NCI-H146 (cell line): ENCODE measurements around the gene COPS6.

Experiments used
- DNase-seq: peaks from one replicate; lab custom pipeline; 2025; lab: John Stamatoyannopoulos, UW

The COPS6 gene

GRCh38 chr7:100126931-100127865 is 38.4 kb downstream of the COPS6 start, which contains the start of gene MBLAC1:
MBLAC1 (plus strand) TSS chr7:100126967; CDS start chr7:100127396, 429 bp downstream.
- DNase-seq = peak; percentile 91

DNA sequence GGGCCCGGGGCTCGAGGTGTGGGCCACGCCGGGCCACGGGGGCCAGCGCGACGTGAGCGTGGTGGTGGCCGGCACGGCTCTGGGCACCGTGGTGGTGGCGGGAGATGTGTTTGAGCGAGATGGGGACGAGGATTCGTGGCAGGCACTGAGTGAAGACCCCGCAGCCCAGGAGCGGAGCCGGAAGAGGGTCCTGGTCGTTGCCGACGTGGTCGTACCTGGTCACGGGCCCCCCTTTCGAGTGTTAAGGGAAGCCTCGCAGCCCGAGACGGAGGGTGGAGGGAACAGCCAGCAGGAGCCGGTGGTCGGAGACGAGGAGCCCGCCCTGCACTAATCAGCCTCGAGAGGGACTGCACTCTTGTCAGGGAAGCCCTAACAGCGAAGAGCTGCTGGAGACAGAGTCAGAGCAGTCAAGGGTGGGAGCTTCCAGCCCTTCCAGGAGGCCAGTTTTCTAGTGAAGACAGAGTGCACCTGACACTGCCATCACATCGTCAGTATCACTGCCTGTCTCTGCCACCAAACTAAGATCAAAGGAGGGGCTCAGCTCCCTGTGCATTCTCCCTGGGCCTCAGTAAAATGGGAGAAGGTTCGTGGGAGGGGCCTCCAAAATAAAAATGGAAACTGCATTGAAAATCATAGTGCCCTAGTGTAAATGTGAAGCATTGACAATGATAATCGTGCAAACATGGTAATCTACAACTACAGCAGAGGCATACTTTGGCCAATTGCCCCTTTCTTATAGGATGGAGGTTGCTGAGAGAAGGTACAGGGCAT is 39.3 kb downstream of the COPS6 start:
- peak; percentile 31 for DNase-seq

- no peak for DNase-seq
Observed at GRCh38 chr7:100128637-100128963, 39.8 kb downstream of the COPS6 start.

- peak; percentile 77 for DNase-seq
Observed at GRCh38 chr7:100130220-100130607, 41.4 kb downstream of the COPS6 start.

- peak; percentile 75 for DNase-seq
Observed at GRCh38 chr7:100130608-100131453, 42.1 kb downstream of the COPS6 start.

DNA sequence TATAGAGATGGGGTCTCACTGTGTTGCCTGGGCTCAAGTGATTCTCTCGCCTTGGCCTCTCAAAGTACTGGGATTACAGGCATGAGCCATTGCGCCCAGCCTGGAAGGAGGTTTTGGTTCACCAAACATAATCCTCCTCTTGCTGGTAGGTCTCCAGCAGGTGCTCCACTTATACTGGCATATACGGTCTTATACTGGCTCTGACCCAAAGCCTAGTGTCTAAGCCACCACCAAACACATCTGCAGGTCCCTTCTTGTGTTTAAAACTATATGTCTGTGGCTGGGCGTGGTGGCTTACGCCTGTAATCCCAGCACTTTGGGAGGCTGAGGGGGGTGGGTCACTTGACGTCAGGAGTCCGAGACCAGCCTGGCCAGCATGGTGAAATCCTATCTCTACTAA is 43.4 kb downstream of the COPS6 start:
- DNase-seq = no peak

- peak; percentile 68 for DNase-seq
Observed at GRCh38 chr7:100132697-100133151, 44.0 kb downstream of the COPS6 start.

DNA sequence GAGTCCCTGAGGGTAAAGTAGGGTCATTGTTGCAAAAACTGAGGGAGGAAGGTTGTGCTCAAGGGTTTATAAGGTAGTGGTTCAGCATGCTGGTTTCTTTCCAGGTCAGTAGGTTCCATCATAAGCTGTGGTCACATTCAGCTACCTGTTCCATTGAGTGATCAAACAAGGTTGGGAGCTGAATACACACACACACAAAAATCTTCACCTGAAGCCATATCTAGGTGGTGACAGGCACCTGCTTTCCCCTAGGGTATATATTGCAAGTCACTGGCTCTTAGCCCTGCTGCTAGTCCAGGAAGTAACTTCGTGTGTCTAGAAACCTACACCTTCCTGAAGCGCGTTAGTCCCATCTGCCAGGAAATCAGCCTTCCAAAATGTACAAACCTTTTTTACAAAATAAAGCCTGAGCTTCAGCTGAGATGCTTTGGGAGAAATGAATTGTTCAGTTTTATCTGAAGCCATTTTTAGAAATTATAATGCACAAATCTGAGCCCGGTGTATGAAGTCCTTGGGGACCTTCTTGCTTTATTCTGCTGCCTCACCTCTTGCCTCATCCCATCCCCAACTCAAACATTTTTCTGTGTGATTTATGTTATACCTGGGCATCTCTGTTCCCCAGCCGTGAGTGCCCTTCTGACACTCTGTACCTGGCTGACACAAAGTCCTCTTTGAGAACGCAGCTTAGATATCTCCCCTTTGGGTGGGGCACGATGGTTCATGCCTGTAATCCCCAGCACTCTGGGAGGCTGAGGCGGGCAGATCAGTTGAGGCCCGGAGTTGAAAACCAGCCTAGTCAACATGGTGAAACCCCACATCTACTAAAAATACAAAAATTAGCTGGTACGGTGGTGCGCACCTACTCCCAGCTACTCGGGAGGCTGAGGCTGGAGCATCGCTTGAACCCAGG is 49.3 kb downstream of the COPS6 start:
- DNase-seq = peak; percentile 43

- DNase-seq = no peak
Observed at GRCh38 chr7:100141555-100141949, 52.8 kb downstream of the COPS6 start.
